CD4-positive, alpha-beta T cell treated with Interleukin-21 for 1 hour (primary cell): Measurements from ENCODE around the gene AP1S2.

ENCODE experiments used
- DNase-seq: peaks from one replicate; pipeline ENCODE4 v3.0.0-alpha.2; 2020

The AP1S2 gene

GRCh38 chrX:15804563-15804962 is 50.0 kb downstream of the AP1S2 start:
- DNase-seq, result no peak

DNA sequence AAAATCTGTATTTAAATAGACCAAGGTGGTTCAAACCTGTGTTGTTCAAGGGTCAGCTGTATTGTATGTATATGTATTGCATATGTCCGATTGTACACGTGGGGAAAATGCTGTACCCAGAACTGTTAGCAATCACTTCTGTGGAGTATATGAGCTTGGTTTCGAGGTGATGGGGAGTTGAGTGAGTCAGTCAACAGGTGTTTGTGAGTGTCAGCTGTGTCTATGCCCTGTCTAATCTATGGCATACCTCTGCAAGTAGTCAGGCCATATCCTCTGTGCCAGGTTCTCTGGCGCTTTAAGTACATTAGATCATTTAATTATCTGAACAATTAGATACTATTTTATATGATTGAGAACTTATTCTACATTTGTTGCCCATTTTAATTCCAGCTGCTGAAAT is 56.9 kb downstream of the AP1S2 start:
- no peak for DNase-seq

DNA sequence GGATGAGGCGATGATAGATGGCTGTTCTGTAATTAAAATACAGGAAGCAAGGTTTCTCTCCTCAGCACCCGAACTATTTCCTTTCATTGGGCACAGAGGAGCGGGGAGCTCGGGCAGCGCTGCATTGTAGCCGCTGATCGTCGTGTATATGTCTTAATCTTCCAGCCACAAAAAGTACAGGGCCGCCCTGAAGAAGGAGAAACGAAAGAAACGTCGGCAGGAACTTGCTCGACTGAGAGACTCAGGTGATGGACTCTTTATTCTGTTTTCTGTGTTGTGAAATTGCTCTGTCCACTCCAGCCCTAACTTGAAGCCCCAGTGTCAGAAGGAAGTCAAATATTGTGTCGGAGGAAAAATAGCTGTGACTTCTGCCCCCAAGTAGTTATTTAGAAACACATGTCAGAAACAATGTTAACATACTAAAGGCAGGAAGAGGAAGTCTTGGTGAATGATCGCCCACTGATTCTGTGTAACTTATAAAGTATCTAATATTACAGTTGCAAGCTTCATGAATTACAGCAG is 63.8 kb downstream of the AP1S2 start:
- DNase-seq, result no peak

DNA sequence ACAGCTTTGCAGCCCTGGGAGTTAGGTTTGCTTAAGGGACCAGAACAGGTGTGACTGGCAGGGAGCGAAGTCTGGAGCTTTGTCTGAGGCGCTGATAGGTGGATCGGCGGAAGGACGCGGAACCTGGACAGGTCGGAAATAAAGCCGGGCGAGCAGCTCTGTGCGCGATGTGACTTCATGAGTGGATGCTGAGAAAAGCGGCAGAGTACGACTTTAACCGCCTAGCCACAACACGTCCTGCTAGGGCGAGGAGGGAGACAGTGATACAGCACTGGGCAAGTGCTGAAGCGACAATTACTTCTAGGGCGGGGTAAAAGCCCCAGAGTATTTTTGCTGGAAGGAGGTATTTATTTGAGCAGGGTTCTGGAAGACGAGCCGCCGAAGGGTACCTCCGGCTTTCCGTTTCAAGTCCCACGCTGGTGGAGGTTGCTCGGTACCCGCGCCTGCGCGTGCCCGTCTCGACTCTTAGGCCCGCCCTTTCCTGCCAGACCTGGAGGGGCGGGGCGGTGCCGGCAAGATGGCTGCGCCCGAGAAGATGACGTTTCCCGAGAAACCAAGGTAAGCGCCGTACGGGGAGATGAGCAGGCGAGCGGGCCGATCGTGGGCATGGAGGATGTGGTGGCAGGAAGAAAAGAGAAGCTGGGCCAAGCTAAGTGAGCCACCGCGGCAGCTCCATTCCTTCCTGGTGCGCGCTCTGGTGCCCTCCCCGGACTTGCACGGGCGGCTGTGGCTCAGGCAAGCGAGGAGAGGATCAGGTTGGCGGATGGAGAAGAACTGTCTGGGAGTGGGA is 64.4 kb downstream of the AP1S2 start, which contains the start of gene ZRSR2:
ZRSR2 (plus strand) TSS at position 506 of the 790 bp plus-strand sequence; CDS start at position 518, 12 bp downstream.
- DNase-seq, result peak; percentile 88

DNA sequence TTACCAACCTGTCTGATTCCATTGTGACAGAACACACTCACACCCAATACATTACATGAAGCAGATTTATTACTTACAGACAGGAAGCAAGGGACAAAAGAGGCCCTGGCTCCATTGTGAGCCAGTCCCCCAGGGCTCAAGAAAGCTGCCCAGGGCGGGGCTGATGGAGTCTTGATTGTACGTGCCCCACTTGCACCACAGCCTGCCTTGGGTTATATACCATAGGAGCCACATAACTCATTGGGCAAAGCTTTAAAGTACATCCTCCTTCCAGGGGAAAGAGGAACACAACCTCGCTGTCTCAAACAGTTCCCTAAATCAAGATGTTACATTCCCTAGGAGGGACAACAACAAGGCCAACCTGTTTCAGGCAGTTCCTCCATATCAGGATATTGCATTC is 67.7 kb downstream of the AP1S2 start:
- no peak for DNase-seq

DNA sequence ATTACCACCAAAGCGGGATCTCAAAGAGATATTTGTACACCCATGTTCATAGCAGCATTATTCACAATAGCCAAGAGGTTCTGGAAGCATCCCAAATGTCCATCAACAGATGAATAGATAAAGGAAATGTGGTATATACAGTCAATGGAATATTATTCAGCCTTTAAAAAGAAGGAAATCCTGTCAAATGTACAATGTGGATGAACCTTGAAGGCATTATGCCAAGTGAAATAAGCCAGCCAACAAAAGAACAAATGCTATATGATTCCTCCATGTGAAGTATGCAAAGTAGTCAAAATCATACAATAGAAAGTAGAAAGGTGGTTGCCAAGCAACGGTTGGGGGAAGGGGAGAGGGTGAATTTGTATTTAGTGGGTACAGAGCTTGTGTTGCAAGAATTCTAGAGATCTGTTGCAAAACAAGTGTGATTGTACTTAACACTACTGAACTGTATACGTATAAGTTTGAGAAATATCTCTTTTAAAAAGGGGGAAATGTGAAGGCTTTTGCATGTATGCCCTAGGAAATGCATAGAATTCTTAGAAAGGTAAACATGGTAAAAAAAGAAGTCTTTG is 69.3 kb downstream of the AP1S2 start:
- no peak for DNase-seq

- DNase-seq, result peak; percentile 52
These were observed 72.5 kb downstream of the AP1S2 start for GRCh38 chrX:15781961-15782699.
